HepG2 (cell line): ENCODE measurements around the gene PRXL2A. TPM values are rescaled to one million over a fixed set of nuclear protein-coding genes. Genes with fewer than 3 reads are reported as not detected.

Source experiments
- ATAC-seq: fragments of 200-7000 bp; cut with Tn5 transposase; 3 replicates; pipeline ENCODE4 v1.9.1; 2020; ENCODE audit warnings: mild to moderate bottlenecking, moderate library complexity
- BruUV-seq: library from RNA; stranded (reverse); fragments of 400-500 nt; replicated peaks from 2 replicates; lab custom pipeline; 2021; lab: Mats Ljungman, UMichigan
- CTCF ChIA-PET: fragments of 300-600 bp; formaldehyde crosslinking; extraction: SDS; loops from one replicate; lab custom pipeline; 2021; ENCODE audit warnings: low total read pairs, inconsistent platforms, low intra/inter-chr PET ratio; lab: Yijun Ruan, JAX
- POLR2A ChIA-PET: fragments of 350-600 bp; sonication (Branson Sonifier 250); formaldehyde crosslinking; loops from one replicate; lab custom pipeline; 2020; ENCODE audit warnings: antibody characterized with exemption, inconsistent platforms; lab: Yijun Ruan, JAX
- DNase-seq: peaks from one replicate; pipeline ENCODE4 v3.0.0-alpha.2; 2015; ENCODE audit warnings: low spot score
- FAIRE-seq: peaks from 3 replicates; lab custom pipeline; 2011; peaks lifted over from hg19 to GRCh38; lab: Jason Lieb, UNC
- H2AFZ ChIP-seq: one replicate; pipeline ENCODE4 v1.6.1; 2011; ENCODE audit warnings: low read length, inconsistent platforms
- H3K27ac ChIP-seq: fragments of 300-600 bp; 3 replicates; pipeline ENCODE4 v1.8.0; 2011; ENCODE audit warnings: mixed run types, mild to moderate bottlenecking, mixed read lengths, low read length, inconsistent platforms; ENCODE audit not compliant: insufficient read depth; ENCODE audit errors: extremely low read length
- H3K27me3 ChIP-seq, 2 experiments: fragments of 200-600 bp in 1 of 2; 2 replicates in 1 of 2; 3 replicates in 1 of 2; pipeline versions ENCODE4 v1.6.0 to v1.8.0; 2011; ENCODE audit warnings: low read length in 2 of 2, mild to moderate bottlenecking in 2 of 2, moderate library complexity in 2 of 2, inconsistent platforms in 1 of 2; ENCODE audit not compliant: insufficient read depth in 2 of 2, control insufficient read depth in 1 of 2
- H3K36me3 ChIP-seq, 2 experiments: fragments of 200-600 bp in 1 of 2; replicated peaks in 1 of 2; 2 replicates in 1 of 2; 3 replicates in 1 of 2; pipeline versions ENCODE4 v1.5.1 to v1.8.0; 2011; ENCODE audit warnings: low read length in 2 of 2, inconsistent platforms in 1 of 2; ENCODE audit not compliant: insufficient read depth in 2 of 2, control insufficient read depth in 1 of 2
- H3K4me1 ChIP-seq: 2 replicates; pipeline ENCODE4 v1.5.1; 2012; ENCODE audit warnings: low read length, inconsistent platforms; ENCODE audit not compliant: insufficient read depth
- H3K4me2 ChIP-seq: 2 replicates; pipeline ENCODE4 v1.6.0; 2011; ENCODE audit warnings: low read depth, low read length, inconsistent platforms
- H3K4me3 ChIP-seq, 3 experiments: fragments of 200-600 bp in 1 of 3; sonication (generic), shearing (Covaris generic) in 1 of 3; replicated peaks in 1 of 3; 2 replicates each; pipeline ENCODE4 v1.5.1; 2011 to 2016; ENCODE audit warnings: low read length in 3 of 3, inconsistent platforms in 2 of 3, low read depth in 2 of 3, mild to moderate bottlenecking in 2 of 3, control low read depth in 1 of 3, mixed read lengths in 1 of 3; ENCODE audit not compliant: insufficient read depth in 1 of 3
- H3K79me2 ChIP-seq: one replicate; pipeline ENCODE4 v1.6.1; 2011; ENCODE audit warnings: low read length, inconsistent platforms; ENCODE audit not compliant: insufficient read depth
- H3K9ac ChIP-seq: 2 replicates; pipeline ENCODE4 v1.6.0; 2011; ENCODE audit warnings: mild to moderate bottlenecking, low read depth, low read length, inconsistent platforms; ENCODE audit not compliant: insufficient read depth
- H3K9me3 ChIP-seq: 2 replicates; pipeline ENCODE4 v1.5.1; 2012; ENCODE audit warnings: mild to moderate bottlenecking, low read length
- H4K20me1 ChIP-seq: 2 replicates; pipeline ENCODE4 v1.6.0; 2011; ENCODE audit warnings: inconsistent platforms, mild to moderate bottlenecking, low read length, moderate library complexity; ENCODE audit not compliant: insufficient read depth
- ARID2 ChIP-seq: sonication (generic); formaldehyde crosslinking; IDR thresholded peaks from 2 replicates; pipeline ENCODE4 v1.8.1; 2022; ENCODE audit warnings: mild to moderate bottlenecking, missing genetic modification reagents, borderline replicate concordance
- FOXO1 ChIP-seq: sonication (generic); formaldehyde crosslinking; IDR thresholded peaks from 2 replicates; pipeline ENCODE4 v1.4.0; 2020; ENCODE audit warnings: missing genetic modification reagents
- MLLT10 ChIP-seq: sonication (generic); formaldehyde crosslinking; IDR thresholded peaks from 2 replicates; pipeline ENCODE4 v1.4.0; 2020; ENCODE audit warnings: missing genetic modification reagents
- RXRB ChIP-seq: IDR thresholded peaks from 2 replicates; pipeline ENCODE4 v1.6.1; 2016; ENCODE audit warnings: borderline replicate concordance, missing genetic modification reagents, missing compliant biosample characterization
- ZKSCAN1 ChIP-seq: fragments of 150-350 bp; IDR thresholded peaks from 2 replicates; pipeline ENCODE4 v1.6.1; 2014; ENCODE audit warnings: low read length
- ZNF224 ChIP-seq: sonication (generic); formaldehyde crosslinking; IDR thresholded peaks from 2 replicates; pipeline ENCODE4 v1.5.0; 2020; ENCODE audit warnings: mild to moderate bottlenecking, missing genetic modification reagents
- ZNF234 ChIP-seq: sonication (generic); formaldehyde crosslinking; conservative IDR thresholded peaks from 2 replicates; pipeline ENCODE4 v1.5.1; 2020; ENCODE audit warnings: mild to moderate bottlenecking, missing genetic modification reagents
- ZNF264 ChIP-seq: sonication (generic); formaldehyde crosslinking; IDR thresholded peaks from 2 replicates; pipeline ENCODE4 v1.4.0; 2020; ENCODE audit warnings: missing genetic modification reagents
- ZNF468 ChIP-seq: sonication (generic); formaldehyde crosslinking; IDR thresholded peaks from 2 replicates; pipeline ENCODE4 v1.8.0; 2022; ENCODE audit warnings: mild to moderate bottlenecking, moderate library complexity, missing genetic modification reagents
- ZNF678 ChIP-seq: sonication (generic); formaldehyde crosslinking; IDR thresholded peaks from 2 replicates; pipeline ENCODE4 v1.4.0; 2020; ENCODE audit warnings: mild to moderate bottlenecking, missing genetic modification reagents
- ZNF709 ChIP-seq: sonication (generic); formaldehyde crosslinking; IDR thresholded peaks from 2 replicates; pipeline ENCODE4 v1.5.0; 2020; ENCODE audit warnings: mild to moderate bottlenecking, missing genetic modification reagents
- ZNF747 ChIP-seq: sonication (generic); formaldehyde crosslinking; IDR thresholded peaks from 2 replicates; pipeline ENCODE4 v1.8.1; 2023; ENCODE audit warnings: missing genetic modification reagents, mild to moderate bottlenecking, borderline replicate concordance
- WGBS: methylation state at CpG from one replicate; pipeline ENCODE4 v1.1.6; 2017; ENCODE audit warnings: low lambda C conversion rate; 5-methylcytosine and 5-hydroxymethylcytosine counted together
- in situ Hi-C: cut with HindIII; loops from 2 replicates; pipeline ENCODE4 v1.10.0; 2017; ENCODE audit warnings: low pct_unique_long_range_greater_than_20kb; ENCODE audit not compliant: extremely low pct_ligation_motif_present
- intact Hi-C: fragments of 100-400 bp; cut with micrococcal nuclease; formaldehyde crosslinking; loops from one replicate; pipeline ENCODE4 v1.10.0; 2022; ENCODE audit not compliant: unreplicated experiment
- polyA plus RNA-seq, 8 experiments: library from polyadenylated mRNA; depleted of rRNA in 3 of 8; stranded (reverse) in 7 of 8; unstranded in 1 of 8; fragments of >200 nt; fragmentation: Illumina TruSeq in 4 of 8; extraction: Trizol in 4 of 8; gene quantifications; 2 replicates each; pipeline versions ENCODE4 v1.2.1 to v1.2.3, GENCODE V29; 2011 to 2016; ENCODE audit warnings: low read depth in 4 of 8, missing spikeins in 1 of 8, mixed read lengths in 1 of 8; ENCODE audit not compliant: insufficient read depth in 1 of 8
- total RNA-seq, 5 experiments: library from RNA; depleted of rRNA; stranded (reverse); fragments of >200 nt; fragmentation: Illumina TruSeq; extraction: Trizol; gene quantifications; 2 replicates each; pipeline ENCODE4 v1.2.3, GENCODE V29; 2016; ENCODE audit warnings: low read depth in 1 of 5
- TF ChIP-seq, protein P1 (sequence below): sonication (generic); formaldehyde crosslinking; IDR thresholded peaks from 2 replicates; pipeline ENCODE4 v1.8.0; 2022; ENCODE audit warnings: mild to moderate bottlenecking, missing genetic modification reagents, borderline replicate concordance
- TF ChIP-seq, protein P2 (sequence below): sonication (generic); formaldehyde crosslinking; IDR thresholded peaks from 2 replicates; pipeline ENCODE4 v1.5.1; 2020; ENCODE audit warnings: mild to moderate bottlenecking, missing genetic modification reagents, moderate library complexity
- TF ChIP-seq, protein P3 (sequence below): sonication (generic); formaldehyde crosslinking; IDR thresholded peaks from 2 replicates; pipeline ENCODE4 v1.4.0; 2020; ENCODE audit warnings: missing genetic modification reagents
- TF ChIP-seq, protein P4 (sequence below): IDR thresholded peaks from 2 replicates; pipeline ENCODE4 v1.6.1; 2016; ENCODE audit warnings: missing genetic modification reagents, missing compliant biosample characterization

The PRXL2A gene
- total and polyA plus RNA-seq, 2 of the 13 experiments (the other 11 are each of a cell fraction or from before 2014, with no cell fraction given) = 43.9 to 79.9 TPM

DNA sequence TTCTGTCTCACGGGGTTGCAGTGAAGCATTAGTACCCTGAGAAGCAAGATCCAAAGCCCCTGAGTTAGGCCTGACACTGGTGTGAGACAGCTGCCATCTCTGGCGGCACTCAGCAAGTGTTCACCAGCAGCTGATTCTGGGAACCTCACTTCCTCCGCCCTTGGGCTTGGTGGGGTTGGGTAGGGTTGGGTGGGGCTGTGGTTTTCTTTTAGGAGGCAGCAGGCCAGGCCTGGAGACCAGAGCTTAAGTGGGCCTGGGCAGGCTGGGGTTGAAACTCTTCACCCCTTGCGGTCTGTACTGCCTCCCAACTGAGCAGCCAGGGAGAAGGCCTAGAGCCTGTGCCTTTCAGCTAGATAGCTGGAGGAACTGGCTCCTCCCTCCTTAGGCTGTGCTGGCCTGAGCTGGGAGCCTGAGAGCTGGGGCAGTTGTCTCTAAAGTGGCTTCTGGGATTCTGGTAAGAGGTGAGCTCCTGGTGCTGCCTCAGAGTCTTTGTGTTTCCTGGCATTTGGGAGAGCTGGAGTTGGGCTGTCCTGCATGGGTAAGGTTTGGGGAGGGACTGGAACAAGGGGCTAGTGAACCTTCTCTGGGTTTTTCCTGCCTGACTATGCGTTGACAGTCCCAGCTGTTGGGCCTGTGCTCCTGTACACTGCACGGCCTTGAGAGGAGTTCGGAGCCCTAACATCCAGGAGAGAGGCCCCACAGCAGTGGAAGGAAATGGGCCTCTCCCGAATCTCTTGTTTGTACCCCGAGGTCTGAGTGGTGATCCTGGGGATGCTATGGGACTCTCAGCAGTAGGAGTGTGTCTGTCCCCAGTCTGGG lies 50.9 kb downstream of the PRXL2A start:
- DNase-seq (no peak), FAIRE-seq (no peak), ATAC-seq (peak; percentile 10; the same call in 2 of the 3 replicates)
- Histone ChIP-seq H3K27ac (peak overlapping the region; percentile 10), H3K4me1 (peaks cover 90% of the 10 kb centered on the region), H3K9me3 (no peaks in the 10 kb centered on the region), H3K9ac (peak overlapping the region; percentile 33; the same call in 1 of the 2 replicates), H2AFZ (no peak overlapping the region), H4K20me1 (peaks cover 36% of the 10 kb centered on the region), H3K27me3 (no peaks in the 10 kb centered on the region; a peak in 1 of 5 replicates), H3K4me3 (peak overlapping the region in 1 of 3 experiments; percentile 24; a peak in 2 of 6 replicates), H3K79me2 (peaks cover 97% of the 10 kb centered on the region), H3K4me2 (peak overlapping the region; percentile 54), H3K36me3 (peaks cover 3 to 6% of the 10 kb centered on the region in 2 experiments; a peak in 3 of 5 replicates)
- TF ChIP-seq, protein P1, sequence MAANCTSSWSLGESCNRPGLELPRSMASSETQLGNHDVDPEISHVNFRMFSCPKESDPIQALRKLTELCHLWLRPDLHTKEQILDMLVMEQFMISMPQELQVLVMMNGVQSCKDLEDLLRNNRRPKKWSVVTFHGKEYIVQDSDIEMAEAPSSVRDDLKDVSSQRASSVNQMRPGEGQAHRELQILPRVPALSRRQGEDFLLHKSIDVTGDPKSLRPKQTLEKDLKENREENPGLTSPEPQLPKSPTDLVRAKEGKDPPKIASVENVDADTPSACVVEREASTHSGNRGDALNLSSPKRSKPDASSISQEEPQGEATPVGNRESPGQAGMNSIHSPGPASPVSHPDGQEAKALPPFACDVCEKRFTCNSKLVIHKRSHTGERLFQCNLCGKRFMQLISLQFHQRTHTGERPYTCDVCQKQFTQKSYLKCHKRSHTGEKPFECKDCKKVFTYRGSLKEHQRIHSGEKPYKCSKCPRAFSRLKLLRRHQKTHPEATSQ (CRISPR knock-in tag) = 0 out of 2 replicates have a peak, but pooled peaks have one; percentile 38
- TF ChIP-seq ZNF224 (no peak), ZNF264 (CRISPR knock-in tag) (no peak), ARID2 (0 out of 2 replicates have a peak, but pooled peaks have one; percentile 64), RXRB (CRISPR knock-in tag) (no peak), ZNF234 (CRISPR knock-in tag) (no peak), FOXO1 (CRISPR knock-in tag) (no peak), ZNF678 (CRISPR knock-in tag) (no peak), ZNF747 (CRISPR knock-in tag) (no peak), ZNF468 (CRISPR knock-in tag) (no peak), MLLT10 (CRISPR knock-in tag) (no peak), ZKSCAN1 (peak; percentile 57; the same call in 1 of the 2 replicates), ZNF709 (no peak)
- TF ChIP-seq, protein P2, sequence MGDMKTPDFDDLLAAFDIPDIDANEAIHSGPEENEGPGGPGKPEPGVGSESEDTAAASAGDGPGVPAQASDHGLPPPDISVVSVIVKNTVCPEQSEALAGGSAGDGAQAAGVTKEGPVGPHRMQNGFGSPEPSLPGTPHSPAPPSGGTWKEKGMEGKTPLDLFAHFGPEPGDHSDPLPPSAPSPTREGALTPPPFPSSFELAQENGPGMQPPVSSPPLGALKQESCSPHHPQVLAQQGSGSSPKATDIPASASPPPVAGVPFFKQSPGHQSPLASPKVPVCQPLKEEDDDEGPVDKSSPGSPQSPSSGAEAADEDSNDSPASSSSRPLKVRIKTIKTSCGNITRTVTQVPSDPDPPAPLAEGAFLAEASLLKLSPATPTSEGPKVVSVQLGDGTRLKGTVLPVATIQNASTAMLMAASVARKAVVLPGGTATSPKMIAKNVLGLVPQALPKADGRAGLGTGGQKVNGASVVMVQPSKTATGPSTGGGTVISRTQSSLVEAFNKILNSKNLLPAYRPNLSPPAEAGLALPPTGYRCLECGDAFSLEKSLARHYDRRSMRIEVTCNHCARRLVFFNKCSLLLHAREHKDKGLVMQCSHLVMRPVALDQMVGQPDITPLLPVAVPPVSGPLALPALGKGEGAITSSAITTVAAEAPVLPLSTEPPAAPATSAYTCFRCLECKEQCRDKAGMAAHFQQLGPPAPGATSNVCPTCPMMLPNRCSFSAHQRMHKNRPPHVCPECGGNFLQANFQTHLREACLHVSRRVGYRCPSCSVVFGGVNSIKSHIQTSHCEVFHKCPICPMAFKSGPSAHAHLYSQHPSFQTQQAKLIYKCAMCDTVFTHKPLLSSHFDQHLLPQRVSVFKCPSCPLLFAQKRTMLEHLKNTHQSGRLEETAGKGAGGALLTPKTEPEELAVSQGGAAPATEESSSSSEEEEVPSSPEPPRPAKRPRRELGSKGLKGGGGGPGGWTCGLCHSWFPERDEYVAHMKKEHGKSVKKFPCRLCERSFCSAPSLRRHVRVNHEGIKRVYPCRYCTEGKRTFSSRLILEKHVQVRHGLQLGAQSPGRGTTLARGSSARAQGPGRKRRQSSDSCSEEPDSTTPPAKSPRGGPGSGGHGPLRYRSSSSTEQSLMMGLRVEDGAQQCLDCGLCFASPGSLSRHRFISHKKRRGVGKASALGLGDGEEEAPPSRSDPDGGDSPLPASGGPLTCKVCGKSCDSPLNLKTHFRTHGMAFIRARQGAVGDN (CRISPR knock-in tag) = peak; percentile 60
- TF ChIP-seq, protein P3, sequence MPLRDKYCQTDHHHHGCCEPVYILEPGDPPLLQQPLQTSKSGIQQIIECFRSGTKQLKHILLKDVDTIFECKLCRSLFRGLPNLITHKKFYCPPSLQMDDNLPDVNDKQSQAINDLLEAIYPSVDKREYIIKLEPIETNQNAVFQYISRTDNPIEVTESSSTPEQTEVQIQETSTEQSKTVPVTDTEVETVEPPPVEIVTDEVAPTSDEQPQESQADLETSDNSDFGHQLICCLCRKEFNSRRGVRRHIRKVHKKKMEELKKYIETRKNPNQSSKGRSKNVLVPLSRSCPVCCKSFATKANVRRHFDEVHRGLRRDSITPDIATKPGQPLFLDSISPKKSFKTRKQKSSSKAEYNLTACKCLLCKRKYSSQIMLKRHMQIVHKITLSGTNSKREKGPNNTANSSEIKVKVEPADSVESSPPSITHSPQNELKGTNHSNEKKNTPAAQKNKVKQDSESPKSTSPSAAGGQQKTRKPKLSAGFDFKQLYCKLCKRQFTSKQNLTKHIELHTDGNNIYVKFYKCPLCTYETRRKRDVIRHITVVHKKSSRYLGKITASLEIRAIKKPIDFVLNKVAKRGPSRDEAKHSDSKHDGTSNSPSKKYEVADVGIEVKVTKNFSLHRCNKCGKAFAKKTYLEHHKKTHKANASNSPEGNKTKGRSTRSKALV (CRISPR knock-in tag) = no peak
- TF ChIP-seq, protein P4, sequence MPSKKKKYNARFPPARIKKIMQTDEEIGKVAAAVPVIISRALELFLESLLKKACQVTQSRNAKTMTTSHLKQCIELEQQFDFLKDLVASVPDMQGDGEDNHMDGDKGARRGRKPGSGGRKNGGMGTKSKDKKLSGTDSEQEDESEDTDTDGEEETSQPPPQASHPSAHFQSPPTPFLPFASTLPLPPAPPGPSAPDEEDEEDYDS (CRISPR knock-in tag) = no peak
- ChIA-PET CTCF (no interaction called here), POLR2A (interaction anchor here (0.8 to 2.0 kb wide), 2 partner anchors 32 to 46 kb away, joined by 3 to 9 read pairs; no protein-coding TSS in a partner anchor)
- intact Hi-C loops = no loop called here
- WGBS = 53% methylated on average over 3 of the region's 9 CpGs
- BruUV-seq = no TSS peak
- in situ Hi-C loops = loop anchor here (5.0 kb wide), 1 partner anchor 43 kb away; no protein-coding TSS in a partner anchor
